H9 (cell line): ENCODE measurements around the gene GAN. TPM values are rescaled to one million over a fixed set of nuclear protein-coding genes. Genes with fewer than 3 reads are reported as not detected.

Experiments
- DNase-seq: peaks from one replicate; pipeline ENCODE4 v3.0.0-alpha.2; 2017
- H2AFZ ChIP-seq: one replicate; pipeline ENCODE4 v1.6.1; 2013; ENCODE audit warnings: mild to moderate bottlenecking, low read length, control low read depth, moderate library complexity
- H2AK5ac ChIP-seq: 2 replicates; pipeline ENCODE4 v1.6.1; 2013; ENCODE audit warnings: low read length, control low read depth, mixed read lengths; ENCODE audit not compliant: insufficient read length
- H2BK120ac ChIP-seq: one replicate; pipeline ENCODE4 v1.6.1; 2013; ENCODE audit warnings: low read depth, mild to moderate bottlenecking, low read length, control low read depth, inconsistent platforms; ENCODE audit not compliant: poor library complexity, severe bottlenecking
- H2BK12ac ChIP-seq: 2 replicates; pipeline ENCODE4 v1.6.1; 2013; ENCODE audit warnings: low read length, control low read depth, mixed read lengths, low read depth; ENCODE audit not compliant: insufficient read length
- H2BK15ac ChIP-seq: 2 replicates; pipeline ENCODE4 v1.6.1; 2013; ENCODE audit warnings: low read depth, low read length, control low read depth
- H2BK20ac ChIP-seq: one replicate; pipeline ENCODE4 v1.6.1; 2013; ENCODE audit warnings: low read depth, mild to moderate bottlenecking, low read length, control low read depth, inconsistent platforms; ENCODE audit not compliant: poor library complexity, severe bottlenecking
- H2BK5ac ChIP-seq: 2 replicates; pipeline ENCODE4 v1.6.1; 2013; ENCODE audit warnings: low read length, control low read depth, mixed read lengths; ENCODE audit not compliant: insufficient read length
- H3K14ac ChIP-seq: 2 replicates; pipeline ENCODE4 v1.6.1; 2013; ENCODE audit warnings: low read length, control low read depth; ENCODE audit not compliant: insufficient read depth
- H3K18ac ChIP-seq: 2 replicates; pipeline ENCODE4 v1.6.1; 2013; ENCODE audit warnings: low read depth, mild to moderate bottlenecking, mixed read lengths, low read length, control low read depth; ENCODE audit not compliant: insufficient read length
- H3K23ac ChIP-seq: 2 replicates; pipeline ENCODE4 v1.6.1; 2013; ENCODE audit warnings: low read length, control low read depth, mixed read lengths, low read depth; ENCODE audit not compliant: insufficient read length
- H3K23me2 ChIP-seq: 2 replicates; pipeline ENCODE4 v1.6.1; 2013; ENCODE audit warnings: low read depth, mild to moderate bottlenecking, mixed read lengths, low read length, control low read depth; ENCODE audit not compliant: insufficient read length, poor library complexity, severe bottlenecking
- H3K27ac ChIP-seq: 2 replicates; pipeline ENCODE4 v1.5.1; 2013; ENCODE audit warnings: low read length, control low read depth, mixed read lengths, low read depth; ENCODE audit not compliant: insufficient read length
- H3K27me3 ChIP-seq: 2 replicates; pipeline ENCODE4 v1.6.1; 2013; ENCODE audit warnings: low read length, control low read depth, inconsistent platforms; ENCODE audit not compliant: insufficient read depth
- H3K4ac ChIP-seq: 2 replicates; pipeline ENCODE4 v1.6.1; 2013; ENCODE audit warnings: low read depth, mild to moderate bottlenecking, control low read depth, inconsistent platforms, low read length, moderate library complexity
- H3K4me1 ChIP-seq: 2 replicates; pipeline ENCODE4 v1.6.1; 2013; ENCODE audit warnings: low read length, control low read depth, inconsistent platforms; ENCODE audit not compliant: insufficient read depth
- H3K4me2 ChIP-seq: 2 replicates; pipeline ENCODE4 v1.6.1; 2013; ENCODE audit warnings: low read length, control low read depth, mixed read lengths; ENCODE audit not compliant: insufficient read length, insufficient read depth
- H3K56ac ChIP-seq: 2 replicates; pipeline ENCODE4 v1.6.1; 2013; ENCODE audit warnings: low read depth, mild to moderate bottlenecking, mixed read lengths, low read length, control low read depth; ENCODE audit not compliant: insufficient read length
- H3K79me1 ChIP-seq: 2 replicates; pipeline ENCODE4 v1.6.1; 2013; ENCODE audit warnings: low read depth, mild to moderate bottlenecking, moderate library complexity, low read length, control low read depth, inconsistent platforms; ENCODE audit not compliant: insufficient read depth, poor library complexity, severe bottlenecking
- H3K79me2 ChIP-seq: 2 replicates; pipeline ENCODE4 v1.6.1; 2013; ENCODE audit warnings: low read length, control low read depth, inconsistent platforms; ENCODE audit not compliant: insufficient read depth
- H3K9ac ChIP-seq: 2 replicates; pipeline ENCODE4 v1.6.1; 2013; ENCODE audit warnings: low read length, control low read depth, mixed read lengths; ENCODE audit not compliant: insufficient read length; ENCODE audit errors: extremely low read depth
- H3K9me3 ChIP-seq: one replicate; pipeline ENCODE4 v1.6.1; 2013; ENCODE audit warnings: low read depth, low read length, inconsistent platforms; ENCODE audit not compliant: control insufficient read depth
- H3T11ph ChIP-seq: one replicate; pipeline ENCODE4 v1.6.1; 2013; ENCODE audit warnings: mild to moderate bottlenecking, low read length, control low read depth, inconsistent platforms
- H4K20me1 ChIP-seq: one replicate; pipeline ENCODE4 v1.6.1; 2013; ENCODE audit not compliant: control insufficient read depth, insufficient read length, insufficient read depth
- H4K5ac ChIP-seq: 2 replicates; pipeline ENCODE4 v1.6.1; 2013; ENCODE audit warnings: low read depth, mild to moderate bottlenecking, mixed read lengths, low read length, control low read depth; ENCODE audit not compliant: insufficient read length
- H4K8ac ChIP-seq: replicated peaks from 2 replicates; pipeline ENCODE4 v1.6.1; 2013; ENCODE audit warnings: low read length, control low read depth, mixed read lengths, low read depth; ENCODE audit not compliant: insufficient read length
- H4K91ac ChIP-seq: 2 replicates; pipeline ENCODE4 v1.6.1; 2013; ENCODE audit warnings: low read depth, mild to moderate bottlenecking, moderate library complexity, mixed read lengths, low read length, control low read depth; ENCODE audit not compliant: insufficient read length
- H3K27ac Mint-ChIP-seq, 3 experiments: 2 replicates in 2 of 3; 3 replicates in 1 of 3; pipeline ENCODE4 v1.8.0; 2020 to 2021; ENCODE audit warnings: mixed read lengths in 3 of 3, mild to moderate bottlenecking in 1 of 3, moderate library complexity in 1 of 3
- H3K27me3 Mint-ChIP-seq: 2 replicates; pipeline ENCODE4 v1.8.0; 2021; ENCODE audit warnings: low read depth, mild to moderate bottlenecking, moderate library complexity, mixed read lengths
- H3K36me3 Mint-ChIP-seq, 3 experiments: 2 replicates in 2 of 3; 3 replicates in 1 of 3; pipeline ENCODE4 v1.8.0; 2020 to 2021; ENCODE audit warnings: low read depth in 3 of 3, mixed read lengths in 3 of 3; ENCODE audit not compliant: insufficient read depth in 1 of 3
- H3K4me1 Mint-ChIP-seq, 2 experiments: 2 replicates each; pipeline ENCODE4 v1.8.0; 2020; ENCODE audit warnings: mixed read lengths in 2 of 2
- H3K4me3 Mint-ChIP-seq, 2 experiments: 2 replicates in 1 of 2; 3 replicates in 1 of 2; pipeline ENCODE4 v1.8.0; 2020 to 2021; ENCODE audit warnings: mild to moderate bottlenecking in 2 of 2, mixed read lengths in 2 of 2, moderate library complexity in 1 of 2
- H3K9me3 Mint-ChIP-seq, 2 experiments: 2 replicates in 1 of 2; 3 replicates in 1 of 2; pipeline ENCODE4 v1.8.0; 2020; ENCODE audit warnings: mild to moderate bottlenecking in 2 of 2, mixed read lengths in 2 of 2, moderate library complexity in 1 of 2
- WGBS: extraction: QIAGEN DNeasy Blood & Tissue Kit; methylation state at CpG from one replicate; pipeline ENCODE4 v1.1.7; 2013; ENCODE audit warnings: missing lambda C conversion rate, low lambda C conversion rate, mixed read lengths; ENCODE audit not compliant: insufficient read length; ENCODE audit errors: extremely low coverage; 5-methylcytosine and 5-hydroxymethylcytosine counted together
- total RNA-seq: library from RNA; stranded (reverse); gene quantifications from 2 replicates; pipeline ENCODE4 v1.2.1, GENCODE V29; 2021
- TF ChIP-seq, protein P1 (sequence below): fragments of 200-600 bp; sonication (generic); conservative IDR thresholded peaks from 3 replicates; pipeline ENCODE4 v1.8.0; 2021; ENCODE audit warnings: antibody characterized with exemption, mild to moderate bottlenecking

The GAN gene
- total RNA-seq, 1 experiment from 2014 or later: 20.9 TPM

DNA sequence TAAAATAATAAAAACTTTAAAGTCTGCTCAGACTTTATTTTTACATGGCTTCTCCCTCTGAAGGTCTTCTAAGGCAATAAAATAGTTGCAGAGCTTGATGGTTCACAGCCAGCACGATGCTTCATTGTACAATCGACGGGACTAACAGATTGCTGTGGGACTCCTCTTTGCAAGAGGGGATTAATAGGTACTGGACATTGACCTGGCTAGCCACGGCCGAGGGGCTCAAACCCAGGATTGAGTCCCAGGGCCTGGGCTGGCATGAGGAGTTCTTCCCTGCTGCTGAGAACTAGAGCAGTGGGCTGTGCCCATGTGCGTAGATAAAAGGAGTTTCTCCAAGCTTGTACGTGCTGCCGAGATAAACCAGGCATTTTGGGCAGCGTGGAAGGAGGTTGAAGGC is 23.6 kb upstream of the GAN start:
- no peak overlapping the region for H2BK120ac ChIP-seq
- no peak overlapping the region for H3K27ac Mint-ChIP-seq
- no peak overlapping the region for H3K14ac ChIP-seq
- H3K18ac ChIP-seq: no peak overlapping the region
- H3K23me2 ChIP-seq: no peaks in the 10 kb centered on the region
- H3K79me1 ChIP-seq: no peaks in the 10 kb centered on the region
- TF ChIP-seq, protein P1, sequence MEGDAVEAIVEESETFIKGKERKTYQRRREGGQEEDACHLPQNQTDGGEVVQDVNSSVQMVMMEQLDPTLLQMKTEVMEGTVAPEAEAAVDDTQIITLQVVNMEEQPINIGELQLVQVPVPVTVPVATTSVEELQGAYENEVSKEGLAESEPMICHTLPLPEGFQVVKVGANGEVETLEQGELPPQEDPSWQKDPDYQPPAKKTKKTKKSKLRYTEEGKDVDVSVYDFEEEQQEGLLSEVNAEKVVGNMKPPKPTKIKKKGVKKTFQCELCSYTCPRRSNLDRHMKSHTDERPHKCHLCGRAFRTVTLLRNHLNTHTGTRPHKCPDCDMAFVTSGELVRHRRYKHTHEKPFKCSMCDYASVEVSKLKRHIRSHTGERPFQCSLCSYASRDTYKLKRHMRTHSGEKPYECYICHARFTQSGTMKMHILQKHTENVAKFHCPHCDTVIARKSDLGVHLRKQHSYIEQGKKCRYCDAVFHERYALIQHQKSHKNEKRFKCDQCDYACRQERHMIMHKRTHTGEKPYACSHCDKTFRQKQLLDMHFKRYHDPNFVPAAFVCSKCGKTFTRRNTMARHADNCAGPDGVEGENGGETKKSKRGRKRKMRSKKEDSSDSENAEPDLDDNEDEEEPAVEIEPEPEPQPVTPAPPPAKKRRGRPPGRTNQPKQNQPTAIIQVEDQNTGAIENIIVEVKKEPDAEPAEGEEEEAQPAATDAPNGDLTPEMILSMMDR: no peak
- no peak overlapping the region for H2BK5ac ChIP-seq
- no peaks in the 10 kb centered on the region for H3K4me1 ChIP-seq
- H4K20me1 ChIP-seq: no peaks in the 10 kb centered on the region
- H3K9me3 ChIP-seq: no peaks in the 10 kb centered on the region
- H4K8ac ChIP-seq: no peak overlapping the region
- no peak for DNase-seq
- no peak overlapping the region for H3K9ac ChIP-seq
- H3K4me1 Mint-ChIP-seq: no peaks in the 10 kb centered on the region
- H2AFZ ChIP-seq: no peak overlapping the region
- no peak overlapping the region for H2BK12ac ChIP-seq
- no peak overlapping the region for H3T11ph ChIP-seq
- H4K91ac ChIP-seq: no peak overlapping the region
- H3K27me3 Mint-ChIP-seq: peaks cover 9% of the 10 kb centered on the region
- no peak overlapping the region for H3K56ac ChIP-seq
- no peak overlapping the region for H2BK15ac ChIP-seq
- H3K27me3 ChIP-seq: no peaks in the 10 kb centered on the region
- H3K36me3 Mint-ChIP-seq: no peaks in the 10 kb centered on the region
- H3K27ac ChIP-seq: no peak overlapping the region
- H3K4me3 Mint-ChIP-seq: no peak overlapping the region
- no peak overlapping the region for H2AK5ac ChIP-seq
- H3K79me2 ChIP-seq: no peaks in the 10 kb centered on the region
- H3K23ac ChIP-seq: no peak overlapping the region
- no peak overlapping the region for H4K5ac ChIP-seq
- H3K4me2 ChIP-seq: no peak overlapping the region
- no CpG with 5 or more reads among the region's 9 CpGs for WGBS
- no peak overlapping the region for H2BK20ac ChIP-seq
- no peaks in the 10 kb centered on the region for H3K9me3 Mint-ChIP-seq
- H3K4ac ChIP-seq: no peak overlapping the region
